Lung (tissue), 12 donors: ENCODE measurements around the gene ADARB1. TPM values are rescaled to one million over a fixed set of nuclear protein-coding genes. Genes with fewer than 3 reads are reported as not detected.

Source experiments
- ATAC-seq: fragments of 200-7000 bp; cut with Tn5 transposase; one replicate; pipeline ENCODE4 v1.9.1; 2020; ENCODE audit warnings: moderate number of reproducible peaks; ENCODE audit not compliant: insufficient read depth, low FRiP score
- DNase-seq, 3 donors: peaks; one replicate each; pipeline ENCODE4 v3.0.0-alpha.2; 2013 to 2017
- H3K27ac ChIP-seq, 2 donors: one replicate each; pipeline ENCODE4 v1.5.1; 2013; ENCODE audit warnings: mild to moderate bottlenecking in 2 of 2, moderate library complexity in 2 of 2, control low read depth in 1 of 2, inconsistent platforms in 1 of 2, low read depth in 1 of 2, low read length in 1 of 2
- H3K27me3 ChIP-seq, 3 donors: one replicate each; pipeline ENCODE4 v1.5.1; 2013; ENCODE audit warnings: low read length in 2 of 3; ENCODE audit not compliant: control insufficient read depth in 3 of 3, insufficient read depth in 3 of 3
- H3K36me3 ChIP-seq, 4 donors: one replicate each; pipeline ENCODE4 v1.5.1; 2013; ENCODE audit warnings: low read length in 4 of 4, mild to moderate bottlenecking in 1 of 4, moderate library complexity in 1 of 4; ENCODE audit not compliant: control insufficient read depth in 4 of 4, insufficient read depth in 4 of 4
- H3K4me1 ChIP-seq, 5 donors: one replicate each; pipeline ENCODE4 v1.5.1; 2013; ENCODE audit warnings: low read length in 5 of 5, mild to moderate bottlenecking in 2 of 5, moderate library complexity in 1 of 5; ENCODE audit not compliant: control insufficient read depth in 5 of 5, insufficient read depth in 5 of 5
- H3K4me3 ChIP-seq: one replicate; pipeline ENCODE4 v1.5.1; 2013; ENCODE audit warnings: mild to moderate bottlenecking, control low read depth, moderate library complexity
- H3K9ac ChIP-seq, 2 donors: one replicate each; pipeline ENCODE4 v1.5.1; 2013; ENCODE audit warnings: low read length in 2 of 2, control low read depth in 1 of 2; ENCODE audit not compliant: insufficient read depth in 1 of 2
- H3K9me3 ChIP-seq, 4 donors: one replicate each; pipeline ENCODE4 v1.5.1; 2013; ENCODE audit warnings: low read length in 3 of 4, mild to moderate bottlenecking in 1 of 4, moderate library complexity in 1 of 4; ENCODE audit not compliant: control insufficient read depth in 4 of 4, insufficient read depth in 3 of 4
- WGBS, 2 donors: extraction: QIAGEN DNeasy Blood & Tissue Kit; methylation state at CpG; one replicate each; pipeline ENCODE4 v1.1.7; 2013; 5-methylcytosine and 5-hydroxymethylcytosine counted together
- polyA plus RNA-seq, 2 donors: library from polyadenylated mRNA; stranded (reverse); fragments of 200-250 nt; gene quantifications; one replicate each; pipeline ENCODE4 v1.2.1, GENCODE V29; 2013
- total RNA-seq, 2 donors: library from RNA; depleted of rRNA in 1 of 2; stranded (reverse); fragments of >200 nt in 1 of 2; gene quantifications; one replicate each; pipeline ENCODE4 v1.2.1, GENCODE V29; 2014 to 2021
- TF ChIP-seq, protein P1 (sequence below): IDR thresholded peaks from 2 replicates; pipeline ENCODE4 v1.5.1; 2012; ENCODE audit warnings: mild to moderate bottlenecking; ENCODE audit errors: control extremely low read depth, extremely low read depth
- donor health status: control.
- donor health status: control.
- donor health status: Bipolar disorder and iron deficiency.
- donor health status: healthy.
- donor health status: DM: yes; HTN: yes; CAD: no.

Gene ADARB1
- total and polyA plus RNA-seq, 4 donors: 13.4 to 47.7 (median 32.6) TPM

DNA sequence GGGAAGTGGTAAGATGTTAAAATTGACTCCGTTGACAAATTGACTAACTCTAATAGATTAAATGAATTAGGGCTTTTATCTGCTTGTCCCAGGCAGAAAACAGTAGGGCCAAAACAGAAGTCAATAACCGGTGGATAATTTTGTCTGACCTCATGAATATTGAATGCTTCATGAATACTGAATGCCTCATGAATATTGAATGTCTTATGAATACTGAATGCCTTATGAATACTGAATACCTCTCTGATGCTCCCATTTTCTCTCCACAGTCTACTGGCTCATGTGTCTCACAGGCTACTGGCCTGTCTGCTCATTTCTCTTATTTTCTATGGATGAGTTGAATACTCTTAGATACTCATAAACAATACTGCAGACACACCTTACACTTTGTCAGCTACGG lies 157.3 kb downstream of the ADARB1 start:
- no peak overlapping the region for H3K4me3 ChIP-seq
- H3K27ac ChIP-seq: no peak overlapping the region
- H3K9me3 ChIP-seq: peaks cover 0 to 2% (median 0%) of the 10 kb centered on the region in 4 donors
- DNase-seq (no peak), ATAC-seq (no peak)
- H3K36me3 ChIP-seq: no peaks in the 10 kb centered on the region
- H3K4me1 ChIP-seq: peaks cover 0 to 3% (median 0%) of the 10 kb centered on the region in 5 donors
- 85 to 86% methylated on average over 3 of the region's 3 CpGs for WGBS, 2 donors
- TF ChIP-seq, protein P1, sequence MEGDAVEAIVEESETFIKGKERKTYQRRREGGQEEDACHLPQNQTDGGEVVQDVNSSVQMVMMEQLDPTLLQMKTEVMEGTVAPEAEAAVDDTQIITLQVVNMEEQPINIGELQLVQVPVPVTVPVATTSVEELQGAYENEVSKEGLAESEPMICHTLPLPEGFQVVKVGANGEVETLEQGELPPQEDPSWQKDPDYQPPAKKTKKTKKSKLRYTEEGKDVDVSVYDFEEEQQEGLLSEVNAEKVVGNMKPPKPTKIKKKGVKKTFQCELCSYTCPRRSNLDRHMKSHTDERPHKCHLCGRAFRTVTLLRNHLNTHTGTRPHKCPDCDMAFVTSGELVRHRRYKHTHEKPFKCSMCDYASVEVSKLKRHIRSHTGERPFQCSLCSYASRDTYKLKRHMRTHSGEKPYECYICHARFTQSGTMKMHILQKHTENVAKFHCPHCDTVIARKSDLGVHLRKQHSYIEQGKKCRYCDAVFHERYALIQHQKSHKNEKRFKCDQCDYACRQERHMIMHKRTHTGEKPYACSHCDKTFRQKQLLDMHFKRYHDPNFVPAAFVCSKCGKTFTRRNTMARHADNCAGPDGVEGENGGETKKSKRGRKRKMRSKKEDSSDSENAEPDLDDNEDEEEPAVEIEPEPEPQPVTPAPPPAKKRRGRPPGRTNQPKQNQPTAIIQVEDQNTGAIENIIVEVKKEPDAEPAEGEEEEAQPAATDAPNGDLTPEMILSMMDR: no peak
- H3K9ac ChIP-seq: no peak overlapping the region
- peaks cover 0 to 4% (median 0%) of the 10 kb centered on the region in 3 donors for H3K27me3 ChIP-seq

DNA sequence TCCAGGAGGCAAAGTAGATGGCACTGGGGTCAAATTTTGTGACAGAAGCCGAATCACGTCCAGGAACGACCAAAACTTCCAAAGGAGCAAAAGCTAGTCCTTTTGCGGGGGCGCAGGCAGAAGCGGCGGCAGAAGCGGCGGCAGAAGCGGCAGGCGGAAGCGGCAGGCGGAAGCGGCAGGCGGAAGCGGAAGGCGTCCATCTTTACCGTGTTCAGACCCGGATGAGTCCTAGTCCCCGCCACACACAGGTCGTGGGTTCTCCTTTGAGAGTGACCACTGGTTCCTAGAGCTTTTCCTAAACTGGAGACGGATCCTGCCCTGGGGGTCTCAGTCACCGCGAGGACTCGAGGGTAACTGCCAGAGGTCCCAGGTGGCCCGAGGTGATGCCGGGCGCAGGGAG lies 159.7 kb downstream of the ADARB1 start:
- Histone ChIP-seq H3K4me3 (no peak overlapping the region), H3K27me3 (no peaks in the 10 kb centered on the region), H3K9me3 (peaks cover 0 to 2% (median 0%) of the 10 kb centered on the region in 4 donors), H3K27ac (no peak overlapping the region), H3K36me3 (no peaks in the 10 kb centered on the region), H3K4me1 (peaks cover 0 to 1% (median 0%) of the 10 kb centered on the region in 5 donors), H3K9ac (no peak overlapping the region)
- ATAC-seq (no peak), DNase-seq (no peak)
- 80 to 84% methylated on average over 28 of the region's 28 CpGs for WGBS, 2 donors
- TF ChIP-seq, protein P1: no peak

DNA sequence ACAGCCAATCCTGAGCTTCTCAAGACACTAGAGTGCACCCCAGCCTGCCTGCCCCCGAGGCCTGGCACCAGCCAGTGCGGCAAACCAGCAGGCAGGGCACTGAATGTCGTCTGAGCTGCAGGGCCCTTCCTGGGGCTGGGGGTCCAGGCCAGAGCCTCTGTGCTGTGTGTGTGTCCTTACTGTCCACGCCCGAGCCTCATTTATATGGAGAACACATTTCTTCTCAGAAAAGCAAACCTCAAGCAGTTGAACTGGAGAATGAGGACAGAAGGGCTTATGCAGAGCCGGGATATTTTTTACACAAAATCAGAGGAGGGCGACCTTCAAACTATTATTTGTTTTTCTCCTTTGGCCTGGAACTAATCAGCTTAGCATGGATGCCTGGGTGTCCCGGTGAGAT lies 160.6 kb downstream of the ADARB1 start:
- no peaks in the 10 kb centered on the region for H3K36me3 ChIP-seq

More for the DNA sequence above, 160.6 kb downstream of the ADARB1 start:
- TF ChIP-seq, protein P1: no peak
- no peak for DNase-seq
- no peak for ATAC-seq
- Histone ChIP-seq H3K9me3 (peaks cover 0 to 2% (median 0%) of the 10 kb centered on the region in 4 donors), H3K9ac (no peak overlapping the region), H3K4me1 (peaks cover 0 to 1% (median 0%) of the 10 kb centered on the region in 5 donors), H3K27ac (no peak overlapping the region), H3K27me3 (no peaks in the 10 kb centered on the region), H3K4me3 (no peak overlapping the region)
- WGBS, 2 donors: 81 to 89% methylated on average over 8 of the region's 8 CpGs
